GM23338 (cell line): ENCODE measurements around the gene HTR3B. TPM values are rescaled to one million over a fixed set of nuclear protein-coding genes. Genes with fewer than 3 reads are reported as not detected.

Source experiments
- ATAC-seq: fragments of 200-7000 bp; cut with Tn5 transposase; 3 replicates; pipeline ENCODE4 v1.9.1; 2020
- DNase-seq: peaks from one replicate; pipeline ENCODE4 v3.0.0-alpha.2; 2015; ENCODE audit warnings: low spot score
- H2AFZ ChIP-seq: fragments of 200-600 bp; sonication (generic); 2 replicates; pipeline ENCODE4 v1.8.0; 2016; ENCODE audit warnings: antibody characterized with exemption, mild to moderate bottlenecking, moderate library complexity
- H3F3A ChIP-seq: fragments of 200-600 bp; sonication (generic); replicated peaks from 2 replicates; pipeline ENCODE4 v1.8.0; 2017; ENCODE audit warnings: antibody characterized with exemption, mixed run types, low read depth
- H3K27ac ChIP-seq: fragments of 200-600 bp; sonication (generic); 2 replicates; pipeline ENCODE4 v1.6.1; 2016; ENCODE audit warnings: low read depth
- H3K27me3 ChIP-seq: fragments of 200-600 bp; sonication (generic); 2 replicates; pipeline ENCODE4 v1.8.0; 2016; ENCODE audit warnings: mild to moderate bottlenecking, mixed run types, moderate library complexity; ENCODE audit not compliant: insufficient read depth
- H3K36me3 ChIP-seq: fragments of 200-600 bp; sonication (generic); 2 replicates; pipeline ENCODE4 v1.8.0; 2016; ENCODE audit warnings: mild to moderate bottlenecking; ENCODE audit not compliant: insufficient read depth
- H3K4me1 ChIP-seq: fragments of 200-600 bp; sonication (generic); 2 replicates; pipeline ENCODE4 v1.8.0; 2016; ENCODE audit warnings: mild to moderate bottlenecking, moderate library complexity; ENCODE audit not compliant: insufficient read depth
- H3K4me2 ChIP-seq: fragments of 200-600 bp; sonication (generic); 2 replicates; pipeline ENCODE4 v1.7.1; 2017; ENCODE audit warnings: mixed run types
- H3K4me3 ChIP-seq: fragments of 200-600 bp; sonication (generic); 2 replicates; pipeline ENCODE4 v1.6.1; 2016; ENCODE audit warnings: mixed run types
- H3K79me2 ChIP-seq: fragments of 200-600 bp; sonication (generic); replicated peaks from 2 replicates; pipeline ENCODE4 v1.8.0; 2017; ENCODE audit warnings: mild to moderate bottlenecking; ENCODE audit not compliant: insufficient read depth
- H3K9me2 ChIP-seq: fragments of 200-600 bp; sonication (generic); 2 replicates; pipeline ENCODE4 v1.8.0; 2017; ENCODE audit not compliant: insufficient read depth
- H4K20me1 ChIP-seq: fragments of 200-600 bp; sonication (generic); replicated peaks from 2 replicates; pipeline ENCODE4 v1.8.0; 2017; ENCODE audit warnings: mild to moderate bottlenecking; ENCODE audit not compliant: insufficient read depth
- H3K27ac Mint-ChIP-seq: 2 replicates; pipeline ENCODE4 v1.8.0; 2020; ENCODE audit warnings: inconsistent platforms, mild to moderate bottlenecking, moderate library complexity, mixed read lengths
- H3K27me3 Mint-ChIP-seq: 3 replicates; pipeline ENCODE4 v1.8.0; 2022; ENCODE audit warnings: low read depth, mild to moderate bottlenecking, moderate library complexity, mixed read lengths, inconsistent platforms; ENCODE audit not compliant: insufficient read depth, poor library complexity
- H3K36me3 Mint-ChIP-seq: 3 replicates; pipeline ENCODE4 v1.8.0; 2021; ENCODE audit warnings: low read depth, mild to moderate bottlenecking, inconsistent platforms, moderate library complexity, mixed read lengths
- H3K4me1 Mint-ChIP-seq: 3 replicates; pipeline ENCODE4 v1.8.0; 2020; ENCODE audit warnings: mild to moderate bottlenecking, inconsistent platforms, mixed read lengths
- H3K4me3 Mint-ChIP-seq: 3 replicates; pipeline ENCODE4 v1.8.0; 2021; ENCODE audit warnings: moderate library complexity, mild to moderate bottlenecking, inconsistent platforms, mixed read lengths
- H3K9me3 Mint-ChIP-seq: 3 replicates; pipeline ENCODE4 v1.8.0; 2020; ENCODE audit warnings: moderate library complexity, mild to moderate bottlenecking, inconsistent platforms, mixed read lengths
- CREB1 ChIP-seq: fragments of 250-450 bp; sonication (Bioruptor Pico); IDR thresholded peaks from 2 replicates; pipeline ENCODE4 v1.5.0; 2020; ENCODE audit warnings: low read depth, mild to moderate bottlenecking, moderate library complexity
- CTCF ChIP-seq, 2 experiments: fragments of 200-600 bp in 1 of 2; sonication (generic) in 1 of 2; conservative IDR thresholded peaks; 2 replicates each; pipeline versions ENCODE4 v1.5.1 to v1.6.1; 2016 to 2017; ENCODE audit warnings: antibody characterized with exemption in 2 of 2, low read depth in 2 of 2, mild to moderate bottlenecking in 2 of 2, moderate library complexity in 1 of 2
- ETS1 ChIP-seq: IDR thresholded peaks from 2 replicates; pipeline ENCODE4 v1.6.1; 2016; ENCODE audit warnings: antibody characterized with exemption
- EZH2 ChIP-seq: fragments of 200-600 bp; sonication (generic); IDR thresholded peaks from one replicate; pipeline ENCODE4 v1.8.0; 2017; ENCODE audit warnings: antibody characterized with exemption, mild to moderate bottlenecking, low read depth; ENCODE audit not compliant: unreplicated experiment
- EZH2phosphoT487 ChIP-seq: fragments of 200-600 bp; sonication (generic); IDR thresholded peaks from one replicate; pipeline ENCODE4 v1.8.1; 2018; ENCODE audit warnings: antibody characterized with exemption; ENCODE audit not compliant: unreplicated experiment
- JUNB ChIP-seq: IDR thresholded peaks from one replicate; pipeline ENCODE4 v1.6.1; 2016; ENCODE audit warnings: antibody characterized with exemption; ENCODE audit not compliant: unreplicated experiment
- NANOG ChIP-seq: IDR thresholded peaks from 2 replicates; pipeline ENCODE4 v1.6.1; 2016; ENCODE audit warnings: antibody characterized with exemption, borderline replicate concordance
- POLR2AphosphoS5 ChIP-seq: IDR thresholded peaks from 2 replicates; pipeline ENCODE4 v1.6.1; 2016; ENCODE audit warnings: antibody characterized with exemption, low read depth
- REST ChIP-seq: IDR thresholded peaks from one replicate; pipeline ENCODE4 v1.6.1; 2018; ENCODE audit warnings: antibody characterized with exemption; ENCODE audit not compliant: unreplicated experiment
- STAT1 ChIP-seq: IDR thresholded peaks from one replicate; pipeline ENCODE4 v1.6.1; 2016; ENCODE audit warnings: antibody characterized with exemption; ENCODE audit not compliant: unreplicated experiment
- ZNF114 ChIP-seq: fragments of 250-450 bp; sonication (Bioruptor Pico); IDR thresholded peaks from 2 replicates; pipeline ENCODE4 v1.5.0; 2020; ENCODE audit warnings: mild to moderate bottlenecking, moderate library complexity
- ZNF331 ChIP-seq: fragments of 250-450 bp; sonication (Bioruptor Pico); IDR thresholded peaks from 2 replicates; pipeline ENCODE4 v1.5.0; 2020; ENCODE audit warnings: low read depth, mild to moderate bottlenecking, moderate library complexity
- ZNF462 ChIP-seq: fragments of 250-450 bp; sonication (Bioruptor Pico); IDR thresholded peaks from 2 replicates; pipeline ENCODE4 v1.5.0; 2020; ENCODE audit warnings: mild to moderate bottlenecking, moderate library complexity
- polyA plus RNA-seq: library from polyadenylated mRNA; unstranded; fragments of >200 nt; fragmentation: Nextera tagmentation; extraction: Ambion mirVana; gene quantifications from 2 replicates; pipeline ENCODE4 v1.2.1, GENCODE V29; 2016
- total RNA-seq: library from RNA; depleted of rRNA; stranded (reverse); fragments of >200 nt; shearing (Covaris generic); gene quantifications from 2 replicates; pipeline ENCODE4 v1.2.3, GENCODE V29; 2014

Gene HTR3B
- total and polyA plus RNA-seq, 2 experiments from 2014 or later: not detected

- no peak overlapping the region for H3K4me3 Mint-ChIP-seq
- DNase-seq (no peak), ATAC-seq (no peak)
- Histone ChIP-seq H3K9me2 (0 out of 2 replicates have a peak, but pooled peaks cover 3% of the 10 kb centered on the region), H3F3A (no peaks in the 10 kb centered on the region), H3K27ac (no peak overlapping the region), H3K4me2 (no peak overlapping the region), H4K20me1 (no peaks in the 10 kb centered on the region), H2AFZ (no peak overlapping the region), H3K4me3 (no peak overlapping the region), H3K36me3 (no peaks in the 10 kb centered on the region), H3K4me1 (peaks cover 13% of the 10 kb centered on the region), H3K27me3 (no peaks in the 10 kb centered on the region), H3K79me2 (no peaks in the 10 kb centered on the region)
- no peak overlapping the region for H3K27ac Mint-ChIP-seq
- H3K36me3 Mint-ChIP-seq: no peaks in the 10 kb centered on the region
- TF ChIP-seq STAT1 (no peak), NANOG (no peak), CTCF (conservative IDR thresholded peaks at IDR 0.05; ENCODE audit: low read depth in 2 of 2) (no peak), ZNF114 (CRISPR knock-in tag) (no peak), EZH2 (no peak), REST (no peak), EZH2phosphoT487 (no peak), ZNF331 (no peak), CREB1 (CRISPR knock-in tag) (no peak), POLR2AphosphoS5 (no peak), ZNF462 (no peak), ETS1 (no peak), JUNB (no peak)
- no peaks in the 10 kb centered on the region; the same call in 2 of the 3 replicates for H3K9me3 Mint-ChIP-seq
- peaks cover 20% of the 10 kb centered on the region for H3K4me1 Mint-ChIP-seq
- peaks cover 12% of the 10 kb centered on the region for H3K27me3 Mint-ChIP-seq
Observed at GRCh38 chr11:113977071-113977490, 72.5 kb downstream of the HTR3B start.
